BE2C (cell line): ENCODE measurements around the gene LCE1C. TPM values are rescaled to one million over a fixed set of nuclear protein-coding genes. Genes with fewer than 3 reads are reported as not detected.

Experiments
- DNase-seq: peaks from one replicate; pipeline ENCODE4 v3.0.0-alpha.2; 2020
- H3K27me3 ChIP-seq: fragments of 250-450 bp; sonication (Bioruptor Pico); 2 replicates; pipeline ENCODE4 v1.5.1; 2020; ENCODE audit warnings: mild to moderate bottlenecking
- H3K36me3 ChIP-seq: fragments of 250-450 bp; sonication (Bioruptor Pico); 2 replicates; pipeline ENCODE4 v1.5.1; 2020; ENCODE audit warnings: mild to moderate bottlenecking
- H3K4me1 ChIP-seq: fragments of 250-450 bp; sonication (Bioruptor Pico); 2 replicates; pipeline ENCODE4 v1.5.1; 2020
- H3K4me3 ChIP-seq: 2 replicates; pipeline ENCODE4 v1.5.1; 2011; ENCODE audit warnings: low read depth, low read length
- H3K9me3 ChIP-seq: fragments of 250-450 bp; sonication (Bioruptor Pico); 2 replicates; pipeline ENCODE4 v1.5.1; 2020
- CTCF ChIP-seq: IDR thresholded peaks from 2 replicates; pipeline ENCODE4 v1.5.1; 2012; ENCODE audit warnings: mild to moderate bottlenecking, low read depth, low read length
- polyA plus RNA-seq: library from polyadenylated mRNA; unstranded; fragments of >200 nt; gene quantifications from one replicate; pipeline ENCODE4 v1.2.1, GENCODE V29; 2012; ENCODE audit warnings: low read depth, missing spikeins; ENCODE audit not compliant: insufficient read length, insufficient read depth

LCE1C gene, protein sequence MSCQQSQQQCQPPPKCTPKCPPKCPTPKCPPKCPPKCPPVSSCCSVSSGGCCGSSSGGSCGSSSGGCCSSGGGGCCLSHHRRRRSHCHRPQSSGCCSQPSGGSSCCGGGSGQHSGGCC
- not detected for polyA plus RNA-seq

- no peak for DNase-seq
- Histone ChIP-seq H3K9me3 (no peaks in the 10 kb centered on the region), H3K27me3 (no peaks in the 10 kb centered on the region), H3K4me3 (no peak within 1 kb of the TSS), H3K4me1 (no peaks in the 10 kb centered on the region), H3K36me3 (no peaks in the 10 kb centered on the region)
- TF ChIP-seq CTCF, result no peak
Observed at GRCh38 chr1:152806576-152806975, at the start of gene LCE1C. TSS of gene LCE1C (minus strand) at chr1:152806651. CDS start at chr1:152805478, 1,173 bp downstream.

DNA sequence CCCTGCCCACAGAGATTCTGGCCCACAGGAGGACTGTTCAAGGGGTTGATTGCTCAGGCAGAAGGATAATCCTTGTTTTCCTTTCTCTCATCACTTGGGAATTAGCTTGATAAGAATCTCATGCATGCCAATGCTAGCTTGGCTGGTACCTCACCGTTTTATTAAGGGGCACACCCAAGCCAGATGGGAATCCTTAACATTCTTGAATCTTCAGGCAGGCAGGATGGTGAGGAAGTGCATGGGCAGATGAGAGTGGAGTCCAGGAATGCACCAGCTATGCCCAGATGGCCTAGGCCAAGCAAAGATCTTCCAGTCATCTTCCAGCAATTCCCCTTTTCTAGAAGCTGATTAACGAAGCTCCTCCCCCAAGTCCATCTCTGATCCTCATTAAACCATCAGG lies 49.2 kb upstream of the LCE1C start:
- Histone ChIP-seq H3K27me3 (no peaks in the 10 kb centered on the region), H3K36me3 (no peaks in the 10 kb centered on the region), H3K9me3 (no peaks in the 10 kb centered on the region), H3K4me3 (no peak overlapping the region), H3K4me1 (no peaks in the 10 kb centered on the region)
- DNase-seq, result no peak
- TF ChIP-seq CTCF, result no peak

- no peak for TF ChIP-seq CTCF
- H3K4me1 ChIP-seq, result no peaks in the 10 kb centered on the region
- no peaks in the 10 kb centered on the region for H3K9me3 ChIP-seq
- H3K27me3 ChIP-seq, result no peaks in the 10 kb centered on the region
- H3K4me3 ChIP-seq, result no peak within 1 kb of the TSS
- DNase-seq, result no peak
- H3K36me3 ChIP-seq, result no peaks in the 10 kb centered on the region
Observed at GRCh38 chr1:152842556-152842955, 36.1 kb upstream of the LCE1C start, which contains the start of gene LCE6A. TSS of gene LCE6A (plus strand) at chr1:152842856. CDS start at chr1:152843521, 665 bp downstream.

DNA sequence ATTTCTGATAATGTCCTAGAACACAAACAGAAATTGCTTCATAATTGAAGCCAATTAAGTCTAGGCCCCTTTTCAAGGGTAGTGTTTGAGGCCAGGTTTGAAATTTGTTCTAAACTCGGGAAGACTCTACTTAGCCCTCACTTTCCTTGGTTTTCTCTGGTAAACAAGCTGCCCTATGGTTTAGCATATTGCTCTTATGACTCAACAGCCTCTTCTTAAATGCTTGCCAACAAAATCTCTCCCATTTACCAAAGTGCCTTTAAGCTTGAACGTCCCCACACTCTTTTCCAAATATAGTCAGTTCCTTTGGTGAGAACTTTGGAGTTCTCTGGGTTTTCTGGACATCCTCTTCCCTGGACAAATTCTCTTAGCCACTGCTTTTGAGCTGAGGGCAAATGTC lies 30.4 kb upstream of the LCE1C start:
- H3K4me3 ChIP-seq, result no peak overlapping the region
- no peaks in the 10 kb centered on the region for H3K4me1 ChIP-seq
- no peak for DNase-seq
- no peak for TF ChIP-seq CTCF
- no peaks in the 10 kb centered on the region for H3K9me3 ChIP-seq
- no peaks in the 10 kb centered on the region for H3K36me3 ChIP-seq
- H3K27me3 ChIP-seq, result no peaks in the 10 kb centered on the region

GRCh38 chr1:152827173-152827572 lies 20.7 kb upstream of the LCE1C start, which contains the start of gene LCE1A:
TSS of gene LCE1A (plus strand) at chr1:152827473. CDS start at chr1:152827473, 0 bp downstream.
- no peaks in the 10 kb centered on the region for H3K36me3 ChIP-seq
- H3K4me1 ChIP-seq, result no peaks in the 10 kb centered on the region
- DNase-seq, result no peak
- no peak within 1 kb of the TSS for H3K4me3 ChIP-seq
- H3K27me3 ChIP-seq, result no peaks in the 10 kb centered on the region
- TF ChIP-seq CTCF, result no peak
- H3K9me3 ChIP-seq, result no peaks in the 10 kb centered on the region

DNA sequence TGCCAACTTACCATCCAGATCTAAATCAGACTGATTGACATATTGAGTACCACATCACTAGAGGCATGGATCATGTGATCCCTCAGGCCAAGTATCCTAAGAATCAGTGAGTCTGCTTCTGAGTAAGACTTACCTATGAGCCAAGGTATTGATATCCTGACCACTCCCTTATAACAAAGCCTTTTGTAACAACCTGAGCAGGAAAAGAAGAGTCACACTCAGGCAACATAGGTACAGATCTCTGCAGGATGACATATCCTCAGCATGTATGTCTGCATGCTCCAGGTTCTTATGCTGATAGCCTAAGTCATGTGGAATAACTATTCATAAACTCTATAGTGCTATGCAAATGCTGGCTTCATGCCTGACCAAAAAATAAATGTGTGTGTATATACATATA lies 18.5 kb upstream of the LCE1C start:
- Histone ChIP-seq H3K4me3 (no peak overlapping the region), H3K36me3 (no peaks in the 10 kb centered on the region), H3K27me3 (no peaks in the 10 kb centered on the region), H3K9me3 (no peaks in the 10 kb centered on the region), H3K4me1 (no peaks in the 10 kb centered on the region)
- TF ChIP-seq CTCF, result no peak
- no peak for DNase-seq
